HepG2 (cell line): Measurements from ENCODE around the gene DENND4A.

Experiments used
- DNMT1 ChIP-seq: sonication (generic); formaldehyde crosslinking; IDR thresholded peaks from 2 replicates; pipeline ENCODE4 v1.5.1; 2020; ENCODE audit warnings: mild to moderate bottlenecking, missing genetic modification reagents
- HOXA5 ChIP-seq: sonication (generic); formaldehyde crosslinking; IDR thresholded peaks from 2 replicates; pipeline ENCODE4 v1.4.0; 2020; ENCODE audit warnings: missing genetic modification reagents

DNA sequence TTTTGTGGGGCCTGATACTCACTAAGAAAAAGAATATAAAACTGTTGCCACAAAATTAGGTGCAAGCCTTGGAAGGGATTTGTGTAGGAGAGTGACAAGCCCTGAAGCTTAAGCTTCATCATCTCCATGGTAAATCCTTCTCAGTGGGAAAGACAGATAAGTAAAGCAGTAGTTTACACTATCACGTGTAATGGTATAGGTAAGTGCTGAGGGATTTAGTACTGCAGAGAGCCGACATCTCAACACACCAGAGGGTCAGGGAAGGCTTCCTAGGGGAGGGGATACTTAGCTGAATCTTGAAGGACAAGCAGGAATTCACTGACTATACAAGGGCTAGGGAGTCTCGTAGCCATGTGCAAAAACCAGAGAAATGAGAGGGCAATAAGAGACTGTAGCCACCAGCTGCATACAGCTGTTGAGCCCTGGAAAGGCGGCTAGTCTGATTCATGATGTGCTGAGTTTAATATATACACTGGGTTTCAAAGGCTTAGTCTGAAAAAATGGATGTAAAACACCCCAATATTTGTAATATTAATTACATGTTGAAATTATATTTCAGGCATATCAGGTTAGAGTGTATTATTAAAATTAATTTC is 159.2 kb downstream of the DENND4A start:
- TF ChIP-seq HOXA5 (CRISPR knock-in tag) (no peak), DNMT1 (CRISPR knock-in tag) (no peak)
